T follicular helper cell (primary cell): ENCODE measurements around the gene ASB2.

Source experiments
- DNase-seq: peaks from one replicate; pipeline ENCODE4 v3.0.0-alpha.2; 2020; ENCODE audit warnings: low read depth

ASB2 gene

DNA sequence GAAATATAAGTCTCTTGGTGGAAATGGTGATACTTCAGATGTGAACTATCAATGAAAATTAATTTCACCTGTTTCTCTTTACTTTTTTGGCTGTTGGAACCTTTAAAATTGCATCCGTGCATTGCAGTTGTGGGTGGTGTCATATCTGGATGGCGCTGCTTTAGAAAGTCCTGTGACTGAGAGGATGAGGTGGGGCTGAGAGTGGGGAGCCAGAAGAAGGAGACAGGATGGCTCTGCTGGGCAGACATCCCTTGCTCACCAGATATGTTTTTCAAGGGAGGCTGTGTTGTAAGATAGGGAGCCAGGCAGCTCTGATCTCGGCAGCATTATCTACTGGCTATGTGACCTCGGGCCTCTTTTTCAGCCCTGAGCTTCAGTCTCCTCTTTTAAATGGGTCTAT is 12.7 kb downstream of the ASB2 start:
- DNase-seq, result no peak

DNA sequence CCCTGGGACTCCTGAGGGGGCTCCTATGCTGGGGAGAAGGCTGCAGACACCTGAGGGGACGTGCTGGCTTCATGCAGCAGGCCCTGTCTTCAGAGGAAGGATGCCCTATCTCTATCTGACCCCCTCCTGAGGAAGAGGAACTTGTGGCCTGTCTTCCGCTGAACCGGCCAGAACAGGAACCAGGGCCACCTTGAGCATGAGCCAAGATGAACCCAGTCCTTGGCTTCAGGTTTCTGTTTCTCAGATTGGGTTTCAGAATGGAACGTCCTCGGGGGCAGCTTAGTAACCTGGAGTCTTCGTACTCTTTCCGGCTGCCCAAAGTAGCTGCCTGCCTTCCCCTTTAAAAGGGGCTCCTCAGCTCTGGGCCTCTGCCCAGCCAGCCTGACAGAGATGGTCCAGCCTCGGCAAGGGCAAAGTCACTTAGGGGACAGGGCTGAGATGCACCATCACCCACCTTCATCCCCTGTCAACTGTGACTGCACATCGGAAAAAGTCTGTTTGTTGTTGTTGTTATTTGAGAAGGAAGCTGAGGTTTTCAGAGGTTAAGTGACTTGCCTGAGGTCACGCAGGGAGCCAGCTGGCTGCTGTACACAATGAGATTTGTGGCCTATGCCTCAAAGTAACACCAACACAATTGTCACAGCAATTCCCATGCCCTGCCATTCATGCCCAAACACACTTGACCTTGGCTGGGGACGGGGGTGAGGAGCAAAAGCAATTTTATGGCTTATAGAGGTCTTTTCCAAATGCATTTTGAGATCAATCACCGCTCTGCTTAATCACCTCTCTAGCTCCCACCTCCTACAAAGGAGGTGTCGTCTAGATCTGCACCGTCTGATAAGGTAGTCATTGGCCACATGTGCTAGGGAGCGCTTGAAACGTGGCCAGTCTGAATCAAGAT is 13.4 kb downstream of the ASB2 start:
- DNase-seq, result peak; percentile 43

DNA sequence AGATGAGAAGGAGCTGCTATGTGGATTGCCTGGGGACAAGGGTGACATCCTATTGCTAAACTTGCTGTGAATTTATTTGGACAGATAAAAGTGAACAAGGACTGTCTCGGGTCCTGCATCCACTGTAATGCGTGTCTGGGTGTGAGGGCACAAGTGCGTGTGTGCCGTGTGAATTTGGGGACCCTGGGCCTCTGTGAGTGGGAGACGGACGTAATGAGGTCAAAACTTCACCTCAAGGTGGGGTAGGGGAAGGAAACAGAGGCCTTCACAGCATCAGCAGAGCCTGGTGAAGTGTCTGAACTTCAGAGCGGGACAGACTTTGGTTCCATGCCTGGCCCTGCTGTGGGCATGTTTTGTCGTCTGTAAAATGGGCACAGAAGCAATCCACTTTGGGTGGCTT is 14.8 kb downstream of the ASB2 start:
- no peak for DNase-seq

DNA sequence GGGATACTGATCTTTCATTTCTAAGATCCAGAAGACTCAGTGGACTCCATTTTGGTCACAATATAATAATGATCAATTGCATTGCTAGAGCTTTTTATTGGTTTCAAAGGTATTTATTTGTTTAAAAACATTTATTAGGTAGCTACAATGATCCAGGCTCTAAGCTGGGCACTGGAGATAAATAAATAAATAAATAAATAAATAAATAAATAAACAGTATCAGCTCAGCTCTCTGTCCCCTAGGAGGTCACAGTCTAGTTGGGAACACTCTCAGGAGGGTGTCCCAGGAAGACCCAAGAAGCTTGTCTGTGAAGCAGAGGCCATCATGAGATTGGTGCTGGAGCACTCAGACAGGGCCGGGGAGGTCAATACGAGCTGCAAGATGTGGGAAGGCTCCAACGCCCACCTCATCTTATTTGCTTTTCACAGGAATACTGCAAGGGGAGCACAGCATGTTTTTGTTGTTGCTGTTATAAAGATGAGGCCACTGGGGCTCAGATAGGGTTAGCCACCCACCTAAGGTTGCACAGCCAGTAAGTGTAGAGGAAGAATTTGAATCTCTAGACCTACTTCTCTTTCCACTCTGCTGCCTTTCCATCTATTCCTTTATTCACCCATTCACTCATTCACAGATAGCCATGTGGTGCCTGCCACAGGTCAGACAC is 15.5 kb downstream of the ASB2 start:
- DNase-seq, result no peak

DNA sequence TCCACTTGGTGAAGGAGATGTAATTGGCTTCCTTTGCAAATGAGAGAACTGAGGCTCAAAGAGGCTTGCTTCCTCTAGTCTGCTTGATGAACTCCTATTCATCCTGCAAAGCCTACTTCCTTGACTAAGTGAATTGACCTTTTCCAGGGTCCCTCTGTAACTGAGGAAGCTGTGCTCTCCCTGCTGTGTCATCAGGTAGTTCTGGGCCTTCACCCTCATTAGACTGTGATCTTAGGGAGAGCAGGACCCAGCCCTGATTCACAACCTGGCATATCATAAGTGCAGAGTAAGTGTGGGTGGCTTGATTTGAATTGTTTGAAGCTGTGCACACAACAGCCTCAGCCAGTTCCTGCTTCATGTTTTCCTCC is 16.3 kb downstream of the ASB2 start:
- DNase-seq, result no peak

DNA sequence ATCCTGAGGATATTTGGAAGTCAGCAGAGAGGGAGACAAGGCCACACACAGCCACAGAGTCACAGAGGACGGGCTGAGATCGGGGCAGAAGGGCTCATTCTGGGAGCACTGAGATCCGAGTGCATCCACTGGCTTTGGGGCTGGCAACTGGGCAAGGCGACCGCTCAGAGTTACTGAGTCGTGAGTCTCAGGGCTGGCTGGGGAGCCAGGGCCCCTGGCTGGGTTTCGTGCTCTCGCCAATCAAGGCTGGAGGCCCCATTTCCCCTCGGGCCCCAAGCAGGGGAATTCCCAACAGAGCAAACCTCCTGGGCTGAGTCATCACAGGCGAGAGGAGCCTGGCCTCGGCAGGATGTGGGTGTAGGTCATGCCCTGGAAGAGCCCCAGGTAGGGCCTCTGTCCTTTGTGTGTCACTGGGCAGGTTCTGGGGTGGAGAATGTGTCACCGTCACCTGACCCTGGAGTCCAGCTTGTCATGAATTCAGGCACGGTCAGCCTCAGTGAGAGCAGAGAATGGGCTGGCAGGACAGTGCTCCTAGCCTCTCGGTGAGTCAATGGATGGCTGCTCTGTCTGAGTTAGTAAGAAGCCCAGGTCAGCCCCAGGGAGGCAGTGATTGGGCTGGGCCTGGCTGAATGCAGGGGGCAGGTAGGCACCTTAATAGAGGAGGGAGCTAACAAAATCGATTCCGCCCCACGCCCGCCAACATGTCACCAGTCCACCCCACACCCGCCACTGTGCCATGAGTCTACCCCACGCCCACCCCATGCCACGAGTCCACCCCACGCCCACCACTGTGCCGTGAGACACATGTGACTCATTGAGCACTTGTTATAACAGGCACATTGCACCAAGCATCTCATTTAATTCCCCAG is 16.9 kb downstream of the ASB2 start:
- DNase-seq, result peak; percentile 90

DNA sequence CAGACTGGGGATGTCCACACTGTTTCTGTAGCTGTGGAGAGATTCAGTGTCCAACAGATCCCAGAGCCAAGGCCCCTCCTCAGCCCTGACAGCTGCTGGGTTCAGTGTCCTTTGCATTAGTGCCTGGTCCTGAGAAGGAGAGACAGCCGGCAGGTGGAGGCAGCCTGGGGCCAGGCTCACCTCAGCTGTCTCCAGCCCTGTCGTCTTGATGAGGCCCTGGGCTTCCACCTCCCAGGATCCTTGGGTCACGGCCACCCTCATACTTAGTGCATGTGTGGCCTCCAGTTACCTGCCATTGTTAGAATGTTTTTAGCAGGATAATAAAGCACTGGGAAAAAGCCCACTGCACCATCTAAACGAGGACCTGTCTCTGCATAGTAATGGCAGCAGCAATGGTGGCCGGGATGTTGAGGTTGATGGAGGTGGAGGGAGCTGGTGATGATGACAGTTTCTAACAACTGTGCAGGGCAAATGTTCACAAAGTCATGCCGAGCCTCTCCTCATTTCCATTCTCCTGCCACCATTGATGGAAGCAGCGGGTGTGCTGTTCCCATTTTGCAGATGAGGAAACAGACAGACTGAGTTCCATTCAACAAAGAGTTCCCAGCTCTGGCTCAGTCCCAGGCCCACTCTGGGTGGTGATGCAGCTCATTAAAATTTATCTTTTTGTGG is 17.7 kb downstream of the ASB2 start:
- no peak for DNase-seq

DNA sequence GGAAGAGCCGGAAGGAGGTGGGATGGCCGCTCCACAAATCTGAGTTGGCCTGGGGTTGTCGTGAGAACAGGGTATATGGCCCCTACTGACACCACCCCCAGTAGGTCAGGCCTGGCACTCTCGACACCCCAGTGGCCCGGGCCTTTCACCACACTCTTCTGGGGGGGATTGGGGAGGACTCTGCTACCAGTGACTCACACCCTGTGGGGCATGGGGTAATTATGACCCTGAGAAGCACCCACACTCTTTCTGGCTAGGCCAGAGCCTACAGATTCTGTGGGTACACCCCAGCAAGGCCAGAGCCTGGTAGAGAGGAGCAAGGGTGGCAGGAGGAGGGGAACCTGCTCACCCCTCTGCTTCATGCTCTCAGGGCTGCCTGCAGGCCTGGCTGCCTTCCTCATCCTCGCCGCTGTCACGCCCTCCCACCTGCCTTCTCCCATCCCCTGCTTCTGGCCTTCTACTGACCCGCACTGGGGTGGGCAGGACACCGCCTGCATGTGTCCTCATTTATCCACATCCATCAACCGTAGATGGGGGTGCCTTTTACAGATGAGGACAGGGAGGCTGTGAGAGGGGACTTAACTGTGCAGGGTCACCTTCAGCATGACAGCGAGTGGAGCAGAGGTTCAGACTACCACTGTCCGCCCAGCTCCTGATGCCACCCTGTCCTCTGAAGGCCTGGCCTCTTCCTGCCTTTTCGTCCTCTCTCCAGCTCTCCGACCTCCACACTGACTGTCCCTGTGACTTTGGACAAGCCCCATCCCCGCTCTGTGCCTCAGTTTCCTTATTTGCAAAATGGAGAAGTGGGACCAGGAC is 18.4 kb downstream of the ASB2 start:
- no peak for DNase-seq

DNA sequence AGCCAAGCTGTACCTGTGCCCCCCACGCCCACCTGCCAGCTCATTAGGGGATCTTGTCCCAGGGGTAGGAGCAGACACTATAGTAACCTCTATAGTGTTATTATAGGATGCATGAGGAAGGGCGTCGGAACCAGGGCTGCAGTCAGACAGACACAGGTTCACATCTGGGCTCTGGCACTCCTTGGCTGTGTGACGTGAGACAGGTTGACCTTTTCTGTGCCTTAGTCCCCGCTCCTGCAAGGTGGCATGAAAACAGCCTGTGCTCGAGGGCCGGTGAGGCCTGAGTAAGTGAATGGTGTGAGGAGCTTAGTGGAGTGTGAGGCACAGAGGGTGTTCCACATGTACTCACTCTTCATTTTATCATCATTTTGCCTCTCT is 19.0 kb downstream of the ASB2 start:
- no peak for DNase-seq

DNA sequence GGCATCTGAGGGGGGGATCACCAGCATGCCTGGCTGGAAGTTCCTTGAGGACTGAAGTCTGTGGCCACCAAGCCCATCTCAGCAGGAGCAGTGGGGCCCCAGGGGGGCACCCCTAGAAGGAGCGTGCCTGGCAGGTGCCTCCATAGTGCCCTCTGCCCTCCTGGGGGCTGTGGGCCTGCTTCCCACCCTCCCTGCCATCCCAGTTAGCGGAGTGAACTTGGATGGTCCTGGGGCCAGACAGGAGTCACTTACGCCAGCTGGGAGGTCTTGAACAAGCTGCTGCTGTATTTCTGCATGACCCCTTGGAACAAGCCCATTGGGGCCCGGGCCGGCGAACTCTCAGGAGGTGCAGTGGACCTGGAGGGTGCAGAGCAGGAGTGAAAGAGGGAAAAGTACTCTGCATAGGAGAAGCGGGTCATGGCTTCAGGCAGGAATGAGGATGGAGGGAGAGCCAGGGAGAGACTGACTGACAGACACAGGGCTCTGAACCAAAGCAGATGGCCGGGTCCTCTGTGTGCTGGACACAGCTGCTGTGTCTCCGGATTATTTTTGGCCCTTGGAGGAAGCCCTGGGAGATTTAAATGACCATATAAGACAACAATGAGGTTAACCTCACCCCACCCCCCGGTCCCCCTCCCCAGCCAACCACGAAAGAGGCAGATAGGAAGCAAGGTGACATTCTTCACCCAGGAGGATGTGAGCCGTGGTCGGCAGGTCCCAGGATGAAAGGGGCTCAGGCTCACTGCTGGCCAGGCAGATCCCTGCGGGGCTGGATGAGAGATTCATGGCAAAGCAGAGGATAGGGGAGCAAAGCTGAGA is 19.6 kb downstream of the ASB2 start:
- no peak for DNase-seq

DNA sequence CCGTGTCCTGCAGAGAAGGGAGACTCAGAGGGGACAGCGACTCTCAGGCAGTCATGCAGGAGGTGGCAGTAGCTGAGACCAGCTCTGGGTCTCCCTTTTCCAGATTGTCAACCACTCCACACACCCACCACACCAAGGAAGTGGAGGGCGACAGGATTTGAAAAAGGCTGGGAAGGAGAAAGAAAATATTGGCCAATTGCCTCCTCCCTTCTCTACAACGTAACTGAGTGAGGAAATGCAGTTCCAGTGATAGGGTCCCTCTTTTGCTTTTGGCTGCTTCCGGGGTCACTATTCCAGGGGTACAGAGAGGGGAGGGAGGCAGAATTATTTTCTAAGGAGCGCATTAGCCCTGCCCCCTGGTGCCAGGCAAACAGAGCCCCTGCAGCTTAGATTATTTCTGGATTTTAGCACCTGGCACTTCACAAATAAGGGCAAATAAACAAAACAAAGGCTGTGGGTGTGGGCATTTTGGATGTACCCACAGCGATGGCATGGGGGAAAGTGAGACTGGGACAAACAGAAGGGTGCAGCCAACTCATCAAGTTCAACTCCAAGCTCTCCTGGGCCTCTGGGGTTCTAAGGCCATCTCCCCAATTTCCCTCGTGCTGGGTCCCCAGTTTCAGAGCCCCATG is 20.4 kb downstream of the ASB2 start:
- no peak for DNase-seq

DNA sequence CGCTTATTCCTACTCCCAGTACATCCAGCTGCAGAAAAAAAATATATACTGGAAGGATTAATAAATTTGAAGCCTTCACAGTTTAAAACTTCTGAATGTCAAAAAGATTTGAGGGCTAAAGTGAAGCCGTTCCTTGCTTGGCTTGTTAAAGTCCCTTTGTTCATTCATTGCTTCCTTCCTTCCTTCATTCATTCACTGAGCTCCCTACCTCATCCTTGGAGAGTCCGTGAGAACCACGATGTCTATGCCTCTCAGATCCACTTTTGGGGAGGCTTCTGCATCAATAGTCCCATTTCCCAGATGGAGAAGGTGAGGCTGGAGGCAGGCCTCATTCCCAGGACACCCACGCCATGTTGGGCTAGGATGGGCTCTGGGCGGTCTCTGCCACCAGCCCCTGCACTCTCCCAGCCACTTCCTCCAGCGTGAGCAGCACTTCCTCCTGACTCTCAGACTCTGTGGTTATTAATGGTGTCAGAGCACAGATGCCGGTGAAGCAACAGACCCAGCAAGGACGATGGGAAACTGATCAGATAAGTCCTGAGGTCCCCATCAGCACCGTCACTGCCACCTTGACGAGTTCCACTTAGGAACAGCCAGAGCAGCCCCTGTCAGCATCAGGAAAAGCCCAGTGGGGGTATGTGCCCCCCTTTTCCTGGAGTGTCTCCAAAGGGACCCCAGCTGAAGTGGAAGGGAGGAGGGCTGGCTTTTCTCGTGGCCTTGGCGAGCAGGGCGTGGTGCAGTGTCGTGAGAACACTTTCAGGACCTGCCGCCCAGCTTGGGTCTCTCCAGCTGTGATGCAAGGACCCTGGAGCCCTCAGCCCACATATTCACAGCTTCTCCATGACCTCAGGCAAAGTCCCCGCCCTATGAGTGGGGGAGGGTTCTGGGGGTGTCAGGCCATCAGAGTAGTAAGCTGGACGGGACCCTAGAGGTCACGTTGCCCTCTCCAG is 21.2 kb downstream of the ASB2 start:
- peak; percentile 34 for DNase-seq

DNA sequence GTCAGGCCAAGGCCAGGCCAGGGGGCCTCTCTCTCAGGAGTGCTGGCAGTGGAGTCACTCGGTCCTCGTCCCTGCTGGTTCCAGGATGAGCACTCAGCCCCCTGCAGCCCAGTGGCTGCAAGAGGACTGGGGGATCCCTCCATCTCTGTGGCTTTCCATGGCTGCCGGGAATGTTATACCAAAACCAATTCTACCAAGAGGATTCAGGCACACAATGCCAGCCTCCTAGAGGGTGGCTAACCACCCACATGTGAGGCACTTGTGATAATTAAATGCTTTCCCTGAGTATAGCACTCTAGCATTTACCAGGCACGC is 21.9 kb downstream of the ASB2 start:
- DNase-seq, result no peak

DNA sequence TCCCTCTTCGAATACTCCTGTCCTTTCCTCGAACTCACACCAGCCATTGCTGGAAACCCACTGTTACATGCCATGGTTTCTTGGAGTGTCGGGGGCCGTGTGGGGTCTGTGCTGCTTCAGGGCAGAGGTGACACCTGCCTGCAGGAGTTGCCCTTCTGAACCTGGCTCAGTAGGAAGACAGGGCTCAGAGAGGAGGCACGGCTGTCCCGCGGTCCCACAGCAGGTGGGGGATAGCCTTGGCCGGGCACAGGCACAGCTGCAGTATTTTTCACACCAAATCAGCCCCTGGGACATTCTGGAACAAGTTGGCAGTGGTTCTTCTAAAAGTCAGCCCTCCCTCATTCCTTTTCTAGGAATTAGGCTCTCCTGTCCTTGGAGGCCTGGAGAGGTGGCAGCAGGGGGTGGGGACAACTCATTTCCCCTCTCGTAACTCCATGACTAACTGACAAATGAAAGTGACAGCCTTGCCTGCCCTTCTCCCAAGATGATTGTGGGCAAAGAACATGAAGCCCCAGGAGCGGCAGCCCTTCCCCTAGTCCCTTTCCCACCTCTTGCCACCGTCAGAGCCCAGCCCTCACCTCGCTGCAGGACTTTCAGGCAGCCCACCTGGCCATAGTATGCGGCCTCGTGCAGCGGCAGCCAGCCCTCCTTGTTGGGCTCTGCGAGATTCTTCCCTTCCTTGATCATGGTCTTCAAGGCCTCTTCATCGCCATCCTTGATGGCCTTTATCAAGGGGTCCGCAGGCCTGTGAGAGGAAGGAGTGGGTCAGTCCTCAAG is 22.4 kb downstream of the ASB2 start:
- DNase-seq, result no peak

DNA sequence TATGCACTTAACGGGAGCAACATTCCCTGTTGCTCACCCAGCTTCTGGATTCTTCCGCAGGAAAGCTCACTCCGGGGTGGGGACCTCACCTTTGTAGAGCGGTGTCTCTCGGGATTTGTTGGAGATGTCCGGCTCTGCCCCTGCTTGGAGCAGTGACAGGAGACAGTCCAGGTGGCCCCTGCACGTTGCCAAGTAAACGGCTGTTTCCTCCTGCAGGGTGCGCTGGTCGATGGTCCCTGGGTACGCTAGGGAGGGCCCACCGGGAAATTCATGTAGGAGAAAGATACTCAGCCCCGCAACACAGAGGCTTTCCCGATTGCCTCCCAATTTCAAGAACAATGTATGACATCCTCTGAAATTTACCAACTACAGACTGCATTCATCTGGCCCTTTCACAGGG is 23.1 kb downstream of the ASB2 start:
- DNase-seq, result no peak

DNA sequence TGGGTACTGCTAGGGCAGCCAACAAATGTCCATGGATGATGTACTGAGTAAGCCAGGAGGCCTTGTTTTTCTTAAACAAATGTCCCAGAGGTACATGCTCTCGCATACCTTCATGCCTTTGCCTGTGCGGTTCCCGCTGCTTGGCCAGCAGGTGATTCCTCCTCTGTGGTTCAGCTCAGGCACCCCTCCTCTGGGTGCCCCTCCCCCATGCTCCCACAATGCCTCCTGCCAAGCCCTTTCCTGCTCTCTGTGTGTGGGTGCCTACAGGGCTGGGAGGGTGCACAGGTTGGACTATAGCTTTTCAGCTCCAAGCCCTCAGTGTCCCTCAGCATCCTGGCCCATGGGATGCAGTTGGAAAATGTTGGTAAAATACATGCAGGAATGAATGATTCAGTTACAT is 23.5 kb downstream of the ASB2 start:
- DNase-seq, result no peak

DNA sequence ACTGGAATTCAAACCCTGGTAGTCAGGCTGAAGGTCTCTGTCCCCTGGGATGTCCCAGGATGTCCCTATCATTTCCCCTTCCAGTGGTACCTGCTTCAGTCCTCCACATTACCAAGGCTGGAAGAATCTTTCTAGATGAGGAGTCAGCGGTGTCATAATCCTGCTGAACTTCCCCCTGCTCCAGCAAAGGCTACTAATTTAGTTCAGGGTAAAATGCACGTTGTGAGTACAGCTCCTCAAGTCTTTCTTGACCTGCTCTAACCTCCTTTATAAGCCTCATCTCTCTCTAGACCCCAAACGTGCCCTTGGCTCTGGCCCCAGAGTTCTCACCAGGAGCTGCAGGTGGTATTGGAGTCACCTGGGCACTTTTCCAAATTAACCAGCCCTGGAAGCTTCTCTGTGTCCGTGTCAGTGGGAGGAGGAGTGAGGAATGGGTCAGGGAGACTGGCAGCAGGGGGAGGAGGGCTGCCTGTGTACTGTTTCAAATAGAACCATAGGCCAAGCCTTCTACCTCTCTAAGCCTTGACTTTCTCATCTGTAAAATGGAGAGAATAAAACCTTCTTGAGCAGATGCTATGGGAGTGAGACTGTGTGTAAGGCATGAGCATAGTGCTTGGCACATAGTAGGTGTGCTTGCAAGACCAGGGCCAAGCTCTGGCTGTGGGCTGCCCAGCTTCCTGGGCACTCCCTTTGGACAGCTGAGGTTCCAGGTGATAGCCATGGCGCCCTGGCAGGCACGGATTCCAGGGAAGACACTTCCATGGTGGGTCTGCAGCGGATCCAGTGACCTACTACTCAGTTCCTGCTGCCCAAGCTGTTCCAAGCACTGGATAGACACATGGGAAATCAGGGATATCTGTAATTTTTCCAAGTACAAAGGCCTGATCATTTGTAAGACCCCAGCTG is 24.5 kb downstream of the ASB2 start:
- DNase-seq, result no peak
